DND-41 (cell line): ENCODE data around the gene TMPRSS12.
"Not testable (repeated sequence)": the region's sequence is repeated elsewhere in the genome, so short reads cannot be mapped to it uniquely, and the experiment has no call there.

Experiments
- ATAC-seq: fragments of 200-7000 bp; cut with Tn5 transposase; 3 replicates; pipeline ENCODE4 v1.9.1; 2021; ENCODE audit warnings: low read depth; ENCODE audit not compliant: insufficient read depth
- DNase-seq: peaks from one replicate; pipeline ENCODE4 v3.0.0-alpha.2; 2020
- H2AFZ ChIP-seq: 2 replicates; pipeline ENCODE4 v1.6.0; 2012; ENCODE audit warnings: low read depth, low read length
- H3K27ac ChIP-seq: 2 replicates; pipeline ENCODE4 v1.5.1; 2012; ENCODE audit warnings: low read length, inconsistent platforms
- H3K27me3 ChIP-seq: fragments of 200-600 bp; sonication (generic); 2 replicates; pipeline ENCODE4 v1.6.0; 2012; ENCODE audit warnings: low read length, mild to moderate bottlenecking, inconsistent platforms; ENCODE audit not compliant: insufficient read depth, poor library complexity
- H3K36me3 ChIP-seq: 2 replicates; pipeline ENCODE4 v1.5.1; 2012; ENCODE audit warnings: low read length, inconsistent platforms; ENCODE audit not compliant: insufficient read depth
- H3K4me1 ChIP-seq: 2 replicates; pipeline ENCODE4 v1.5.1; 2012; ENCODE audit warnings: mild to moderate bottlenecking, low read length; ENCODE audit not compliant: insufficient read depth
- H3K4me2 ChIP-seq: 2 replicates; pipeline ENCODE4 v1.6.0; 2012; ENCODE audit warnings: mild to moderate bottlenecking, moderate library complexity, low read length, inconsistent platforms; ENCODE audit not compliant: insufficient read depth
- H3K4me3 ChIP-seq, 2 experiments: fragments of 200-600 bp in 1 of 2; shearing (Covaris generic) in 1 of 2; 2 replicates each; pipeline ENCODE4 v1.5.1; 2012 to 2016; ENCODE audit warnings: inconsistent platforms in 2 of 2, low read length in 2 of 2, mild to moderate bottlenecking in 2 of 2, low read depth in 1 of 2, moderate library complexity in 1 of 2
- H3K79me2 ChIP-seq: 2 replicates; pipeline ENCODE4 v1.6.0; 2012; ENCODE audit warnings: low read length, inconsistent platforms; ENCODE audit not compliant: insufficient read depth
- H3K9ac ChIP-seq: 2 replicates; pipeline ENCODE4 v1.6.0; 2012; ENCODE audit warnings: low read depth, mild to moderate bottlenecking, inconsistent platforms, low read length, moderate library complexity
- H3K9me3 ChIP-seq: 2 replicates; pipeline ENCODE4 v1.5.1; 2012; ENCODE audit warnings: low read length, moderate library complexity, mild to moderate bottlenecking, inconsistent platforms; ENCODE audit not compliant: insufficient read depth, severe bottlenecking
- H4K20me1 ChIP-seq: 2 replicates; pipeline ENCODE4 v1.6.0; 2012; ENCODE audit warnings: low read length; ENCODE audit not compliant: insufficient read depth
- CTCF ChIP-seq: IDR thresholded peaks from 2 replicates; pipeline ENCODE4 v1.5.1; 2012; ENCODE audit warnings: borderline replicate concordance, low read length, moderate library complexity, mild to moderate bottlenecking; ENCODE audit not compliant: poor library complexity, severe bottlenecking; ENCODE audit errors: extremely low read depth
- EZH2 ChIP-seq: IDR thresholded peaks from 3 replicates; pipeline ENCODE4 v1.6.1; 2012; ENCODE audit warnings: borderline replicate concordance, low read depth, mild to moderate bottlenecking, moderate library complexity, low read length, inconsistent platforms; ENCODE audit not compliant: severe bottlenecking

Gene TMPRSS12

GRCh38 chr12:50901685-50902113, 59.0 kb downstream of the TMPRSS12 start:
- ATAC-seq (no peak), DNase-seq (no peak)
- no peak overlapping the region for H3K4me3 ChIP-seq
- H2AFZ ChIP-seq, result no peak overlapping the region
- no peaks in the 10 kb centered on the region for H3K4me1 ChIP-seq
- H3K4me2 ChIP-seq, result no peak overlapping the region
- TF ChIP-seq CTCF (no peak), EZH2 (no peak)
- H3K36me3 ChIP-seq, result no peaks in the 10 kb centered on the region
- no peaks in the 10 kb centered on the region for H3K79me2 ChIP-seq
- H3K9ac ChIP-seq, result no peak overlapping the region
- H3K27me3 ChIP-seq, result no peaks in the 10 kb centered on the region
- no peak overlapping the region for H3K27ac ChIP-seq
- no peaks in the 10 kb centered on the region for H4K20me1 ChIP-seq
- no peaks in the 10 kb centered on the region for H3K9me3 ChIP-seq

- ATAC-seq, H3K4me2 ChIP-seq, DNase-seq: not testable (repeated sequence)
Observed at GRCh38 chr12:50908479-50908878, 65.8 kb downstream of the TMPRSS12 start.

GRCh38 chr12:50912361-50912760, 69.6 kb downstream of the TMPRSS12 start:
- H3K79me2 ChIP-seq, H3K9ac ChIP-seq, H4K20me1 ChIP-seq, ATAC-seq, H3K36me3 ChIP-seq, H2AFZ ChIP-seq, H3K4me3 ChIP-seq, H3K4me1 ChIP-seq, H3K27ac ChIP-seq, H3K4me2 ChIP-seq, H3K27me3 ChIP-seq: not testable (repeated sequence)
- peaks cover 29% of the 10 kb centered on the region for H3K9me3 ChIP-seq
- DNase-seq, result peak; percentile 32

More at GRCh38 chr12:50908479-50908878, 65.8 kb downstream of the TMPRSS12 start:
- not testable (repeated sequence) for H3K9ac ChIP-seq, H3K27ac ChIP-seq, H3K27me3 ChIP-seq, H3K79me2 ChIP-seq, H3K4me3 ChIP-seq, H3K4me1 ChIP-seq, H2AFZ ChIP-seq, H3K36me3 ChIP-seq, H4K20me1 ChIP-seq
- peaks cover 16% of the 10 kb centered on the region for H3K9me3 ChIP-seq

- no peak for ATAC-seq
- DNase-seq, result no peak
- Histone ChIP-seq H3K79me2 (no peaks in the 10 kb centered on the region), H3K27ac (no peak overlapping the region), H3K27me3 (no peaks in the 10 kb centered on the region), H3K4me3 (no peak overlapping the region), H3K9ac (no peak overlapping the region), H3K4me1 (no peaks in the 10 kb centered on the region), H4K20me1 (no peaks in the 10 kb centered on the region), H2AFZ (no peak overlapping the region), H3K9me3 (peaks cover 32% of the 10 kb centered on the region), H3K36me3 (no peaks in the 10 kb centered on the region), H3K4me2 (no peak overlapping the region)
- TF ChIP-seq CTCF, result no peak
- no peak for TF ChIP-seq EZH2
Observed at GRCh38 chr12:50913224-50913623, 70.5 kb downstream of the TMPRSS12 start.
